NOMO-1 treated with dmso at 0.1 percent for 144 hours (cell line): ENCODE data around the gene SMIM10L1.

Experiments
- DNase-seq: peaks from one replicate; lab custom pipeline; 2025; ENCODE audit not compliant: unreplicated experiment; lab: John Stamatoyannopoulos, UW

Gene SMIM10L1

GRCh38 chr12:11171145-11171968 lies at the start of gene SMIM10L1:
Gene SMIM10L1 (plus strand): TSS chr12:11171194. CDS start chr12:11171357, 163 bp downstream.
- DNase-seq, result peak; percentile 84

- no peak for DNase-seq
Measured at GRCh38 chr12:11130382-11130781, 40.6 kb upstream of the SMIM10L1 start.

DNA sequence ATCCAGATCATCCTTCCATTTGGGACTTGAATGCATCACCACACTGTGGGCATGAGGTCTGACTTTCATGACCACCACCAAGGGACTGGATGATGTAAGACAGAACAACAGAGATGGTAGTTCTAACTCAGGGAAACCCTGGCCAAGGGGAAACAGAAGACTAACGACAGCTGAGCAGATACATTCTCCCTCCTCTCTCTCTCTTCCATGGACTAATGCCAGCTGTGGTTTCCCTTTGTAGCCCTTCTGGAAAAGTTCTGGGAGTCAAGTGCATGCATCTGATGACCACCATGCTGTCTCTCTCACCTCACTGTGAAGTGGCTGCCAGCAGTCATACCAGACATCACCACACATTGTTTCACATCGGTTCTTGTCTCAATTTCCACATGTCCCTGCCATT lies 40.0 kb upstream of the SMIM10L1 start:
- DNase-seq, result no peak

DNA sequence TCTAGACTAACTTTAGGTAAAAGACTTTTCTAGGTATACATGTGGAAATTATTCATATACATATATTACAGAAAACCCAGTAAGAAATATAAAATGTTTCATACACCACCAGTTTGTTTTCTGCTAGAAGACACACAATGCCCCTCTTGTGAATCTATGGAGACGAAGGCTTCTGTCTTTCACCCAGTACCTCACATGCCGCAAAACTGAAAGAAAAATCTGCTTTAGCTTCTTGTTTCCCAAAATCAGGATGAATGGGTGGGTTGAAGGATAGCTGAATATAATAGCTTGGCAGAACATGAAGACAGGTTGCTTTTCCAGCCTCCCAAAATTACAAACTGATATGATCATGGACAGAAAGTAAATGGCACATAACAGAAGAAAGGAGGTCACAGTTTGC lies 37.8 kb upstream of the SMIM10L1 start:
- no peak for DNase-seq

GRCh38 chr12:11133816-11134215 lies 37.2 kb upstream of the SMIM10L1 start:
- DNase-seq, result no peak

GRCh38 chr12:11134305-11134704 lies 36.7 kb upstream of the SMIM10L1 start, which contains the start of gene TAS2R30:
Gene TAS2R30 (minus strand): TSS chr12:11134644. CDS start chr12:11134244, 400 bp downstream.
- DNase-seq, result no peak

DNA sequence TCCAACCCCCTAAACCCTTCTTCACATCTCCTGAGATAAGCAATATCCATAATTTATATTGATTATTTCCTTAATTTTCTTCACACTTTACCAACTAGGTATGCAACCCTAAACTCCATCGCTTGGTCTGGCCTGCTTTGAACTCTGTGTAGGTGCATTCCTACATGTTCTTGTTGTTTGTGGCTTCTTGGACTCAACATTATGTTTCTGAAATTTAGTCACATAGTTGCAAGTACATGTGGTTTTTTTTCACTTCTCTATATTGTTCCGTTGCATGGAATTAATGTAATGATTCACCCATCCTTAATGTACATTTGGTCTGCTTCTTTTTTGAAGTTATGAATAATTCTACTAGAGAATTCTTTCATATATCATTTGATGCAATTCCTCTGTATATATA lies 34.9 kb upstream of the SMIM10L1 start:
- no peak for DNase-seq

- DNase-seq, result no peak
Measured at GRCh38 chr12:11143352-11143751, 27.6 kb upstream of the SMIM10L1 start.

- no peak for DNase-seq
Measured at GRCh38 chr12:11144297-11144696, 26.7 kb upstream of the SMIM10L1 start.

DNA sequence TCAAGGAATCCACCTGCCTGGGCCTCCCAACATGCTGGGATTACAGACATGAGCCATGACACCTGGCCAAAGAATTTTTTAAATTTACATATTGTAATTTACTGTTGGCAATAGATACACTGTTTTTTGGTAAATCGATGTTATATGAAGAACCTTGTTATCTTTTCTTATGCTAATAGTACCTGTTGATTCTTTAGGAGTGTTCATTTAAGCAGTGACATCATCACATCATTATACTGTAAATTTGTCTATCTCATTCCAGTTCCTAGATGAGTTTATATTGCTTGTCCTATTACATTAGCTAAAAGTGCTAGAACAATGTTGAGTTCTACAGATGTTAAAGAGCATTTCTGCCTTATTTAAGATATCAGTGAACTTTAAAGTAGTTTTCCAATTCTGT lies 23.6 kb upstream of the SMIM10L1 start:
- DNase-seq, result no peak

- no peak for DNase-seq
Measured at GRCh38 chr12:11150832-11151231, 20.2 kb upstream of the SMIM10L1 start.

- no peak for DNase-seq
Measured at GRCh38 chr12:11152725-11153124, 18.3 kb upstream of the SMIM10L1 start.

GRCh38 chr12:11154400-11154925 lies 16.5 kb upstream of the SMIM10L1 start:
- DNase-seq, result no peak

DNA sequence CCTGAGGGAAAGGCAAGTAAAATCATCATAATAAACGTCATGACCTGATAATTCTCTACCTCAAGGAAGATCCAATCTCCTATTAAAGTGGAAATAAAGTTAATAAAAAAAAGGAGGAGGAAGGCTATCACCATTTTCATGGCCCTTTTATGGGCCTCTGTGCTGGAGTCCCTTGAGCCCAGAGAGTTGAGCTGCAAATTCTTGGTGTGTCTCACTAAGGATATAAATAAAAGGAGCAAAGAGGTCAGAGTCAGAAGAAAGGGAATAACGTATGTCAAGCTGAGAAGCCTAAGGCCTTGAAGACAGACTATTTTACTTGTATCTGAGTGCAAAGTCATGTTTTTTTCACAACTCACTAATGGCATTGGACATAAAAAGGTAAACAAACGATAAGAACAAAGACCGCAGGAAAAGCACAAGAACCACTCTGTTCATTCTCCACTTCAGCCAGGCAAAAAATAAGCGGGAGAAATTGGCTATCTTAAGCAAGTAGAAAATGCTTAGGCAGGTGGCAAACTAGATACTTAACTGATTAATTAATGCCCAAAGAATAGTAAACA lies 12.0 kb upstream of the SMIM10L1 start:
- no peak for DNase-seq

GRCh38 chr12:11162502-11162901 lies 8.5 kb upstream of the SMIM10L1 start:
- no peak for DNase-seq

GRCh38 chr12:11164384-11164783 lies 6.6 kb upstream of the SMIM10L1 start:
- DNase-seq, result no peak

DNA sequence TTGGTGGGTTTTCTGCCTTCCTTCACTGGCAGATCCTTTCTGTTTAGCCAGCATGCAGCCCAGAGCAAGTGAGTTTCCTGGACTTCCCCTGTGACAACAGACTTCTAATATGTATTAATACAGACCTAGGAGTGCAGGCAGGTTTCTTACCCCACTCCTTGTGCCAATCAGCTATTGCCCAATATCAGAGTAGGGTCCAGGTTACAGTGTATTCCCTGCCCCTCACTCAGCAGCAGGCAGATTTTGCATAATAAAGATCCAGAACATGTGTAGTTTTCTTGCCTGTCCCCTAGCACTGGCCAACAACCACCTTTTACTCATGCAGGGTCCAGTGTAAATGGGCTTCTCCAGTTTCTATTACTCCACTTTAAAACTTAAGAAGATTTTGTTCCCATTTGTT lies 4.7 kb upstream of the SMIM10L1 start:
- DNase-seq, result no peak

DNA sequence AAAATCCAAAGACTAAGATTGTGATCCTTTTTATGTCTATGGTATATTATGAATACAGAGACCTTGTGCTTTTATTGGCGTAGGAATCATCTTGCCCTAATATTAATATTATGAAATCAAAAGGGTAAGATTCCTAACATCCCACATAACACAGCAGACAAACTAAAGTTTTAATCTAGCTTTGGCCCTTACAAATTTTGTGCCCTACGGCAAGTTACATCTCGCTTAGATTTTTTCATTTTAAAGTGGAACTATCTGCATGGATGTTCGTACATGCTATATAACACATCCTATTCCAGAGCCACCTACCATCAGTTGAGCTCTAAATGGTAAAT lies 217 bp upstream of the SMIM10L1 start:
- DNase-seq, result no peak

- DNase-seq, result no peak
Measured at GRCh38 chr12:11171969-11172675, 1.1 kb downstream of the SMIM10L1 start.

DNA sequence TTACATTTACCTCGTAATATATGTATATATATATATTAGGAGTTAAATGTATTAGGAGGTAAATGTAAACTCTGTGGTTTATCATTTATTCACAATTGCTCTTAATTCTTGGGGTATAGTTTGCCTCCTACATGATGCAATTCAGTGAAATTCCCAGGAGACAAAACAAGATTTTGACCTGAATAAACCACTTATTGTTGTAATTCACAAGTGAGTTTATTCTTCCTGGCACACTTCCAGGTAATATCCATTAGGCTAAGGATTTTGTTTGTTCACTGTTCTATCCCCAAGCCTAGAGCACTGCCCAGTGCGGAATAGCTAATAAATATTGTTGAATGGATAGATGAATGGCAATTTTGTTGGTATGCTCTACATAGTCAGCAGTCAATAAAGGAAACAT lies 3.0 kb downstream of the SMIM10L1 start:
- DNase-seq, result no peak

DNA sequence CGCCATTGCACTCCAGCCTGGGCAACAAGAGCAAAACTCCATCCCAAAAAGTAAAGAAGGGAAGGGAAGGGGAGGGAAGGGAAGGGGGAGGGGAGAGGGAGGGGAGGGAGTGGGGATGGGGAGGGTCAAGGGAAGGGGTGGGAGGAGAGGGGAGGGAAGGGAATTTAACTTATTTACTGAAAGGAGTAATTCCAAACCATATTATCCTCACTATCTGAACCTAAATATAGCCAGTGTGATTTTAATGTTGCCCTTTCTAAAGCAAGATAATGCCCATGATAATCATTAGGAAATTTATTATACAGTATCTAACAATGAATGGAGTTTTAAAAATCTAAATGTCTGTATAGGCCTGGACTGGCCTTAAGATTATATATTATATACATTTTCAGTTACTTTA lies 7.3 kb downstream of the SMIM10L1 start:
- DNase-seq, result no peak

- DNase-seq, result no peak
Measured at GRCh38 chr12:11182529-11182928, 11.5 kb downstream of the SMIM10L1 start.
